ENCODE data around the gene PTH1R.

The PTH1R gene

DNA sequence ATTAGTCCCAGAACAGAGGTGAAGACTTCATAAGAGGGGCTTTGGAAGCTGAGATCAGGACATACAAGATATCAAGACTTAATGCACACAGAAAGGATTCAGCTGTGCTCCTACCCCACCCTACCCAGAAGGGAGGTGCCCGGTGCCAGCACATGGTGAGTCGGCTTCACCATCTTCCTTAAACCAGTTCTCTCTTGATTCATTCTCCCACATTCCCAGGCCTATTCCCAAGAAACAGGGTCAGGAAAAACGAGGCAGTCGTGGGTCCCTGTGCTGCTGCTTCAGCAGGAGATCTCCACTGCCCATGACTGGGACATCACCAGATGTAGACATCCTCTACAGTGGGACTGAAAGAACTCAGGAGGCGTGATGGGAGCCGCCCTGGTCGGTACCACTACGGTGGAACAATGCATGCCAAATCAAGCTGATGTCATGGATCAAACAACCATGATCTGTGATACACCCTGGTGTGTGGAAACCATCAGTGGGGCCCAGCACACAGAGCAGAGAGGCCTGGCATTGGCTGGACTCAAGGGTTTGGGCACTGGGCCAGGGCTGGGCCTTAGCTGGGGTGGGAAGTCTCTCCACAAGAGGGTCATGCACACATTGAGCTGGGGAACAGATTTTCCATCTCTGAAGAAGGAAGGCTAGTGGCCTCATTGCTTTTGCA, 57.1 kb downstream of the PTH1R start:
- DNase-seq (ENCODE audit: low read depth), result peak; percentile 41
- TF ChIP-seq, protein P1, sequence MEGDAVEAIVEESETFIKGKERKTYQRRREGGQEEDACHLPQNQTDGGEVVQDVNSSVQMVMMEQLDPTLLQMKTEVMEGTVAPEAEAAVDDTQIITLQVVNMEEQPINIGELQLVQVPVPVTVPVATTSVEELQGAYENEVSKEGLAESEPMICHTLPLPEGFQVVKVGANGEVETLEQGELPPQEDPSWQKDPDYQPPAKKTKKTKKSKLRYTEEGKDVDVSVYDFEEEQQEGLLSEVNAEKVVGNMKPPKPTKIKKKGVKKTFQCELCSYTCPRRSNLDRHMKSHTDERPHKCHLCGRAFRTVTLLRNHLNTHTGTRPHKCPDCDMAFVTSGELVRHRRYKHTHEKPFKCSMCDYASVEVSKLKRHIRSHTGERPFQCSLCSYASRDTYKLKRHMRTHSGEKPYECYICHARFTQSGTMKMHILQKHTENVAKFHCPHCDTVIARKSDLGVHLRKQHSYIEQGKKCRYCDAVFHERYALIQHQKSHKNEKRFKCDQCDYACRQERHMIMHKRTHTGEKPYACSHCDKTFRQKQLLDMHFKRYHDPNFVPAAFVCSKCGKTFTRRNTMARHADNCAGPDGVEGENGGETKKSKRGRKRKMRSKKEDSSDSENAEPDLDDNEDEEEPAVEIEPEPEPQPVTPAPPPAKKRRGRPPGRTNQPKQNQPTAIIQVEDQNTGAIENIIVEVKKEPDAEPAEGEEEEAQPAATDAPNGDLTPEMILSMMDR (conservative IDR thresholded peaks at IDR 0.05; ENCODE audit: low read depth, low read length), result no peak
- H3K4me3 ChIP-seq (ENCODE audit: low read depth, low read length), result no peak overlapping the region

DNA sequence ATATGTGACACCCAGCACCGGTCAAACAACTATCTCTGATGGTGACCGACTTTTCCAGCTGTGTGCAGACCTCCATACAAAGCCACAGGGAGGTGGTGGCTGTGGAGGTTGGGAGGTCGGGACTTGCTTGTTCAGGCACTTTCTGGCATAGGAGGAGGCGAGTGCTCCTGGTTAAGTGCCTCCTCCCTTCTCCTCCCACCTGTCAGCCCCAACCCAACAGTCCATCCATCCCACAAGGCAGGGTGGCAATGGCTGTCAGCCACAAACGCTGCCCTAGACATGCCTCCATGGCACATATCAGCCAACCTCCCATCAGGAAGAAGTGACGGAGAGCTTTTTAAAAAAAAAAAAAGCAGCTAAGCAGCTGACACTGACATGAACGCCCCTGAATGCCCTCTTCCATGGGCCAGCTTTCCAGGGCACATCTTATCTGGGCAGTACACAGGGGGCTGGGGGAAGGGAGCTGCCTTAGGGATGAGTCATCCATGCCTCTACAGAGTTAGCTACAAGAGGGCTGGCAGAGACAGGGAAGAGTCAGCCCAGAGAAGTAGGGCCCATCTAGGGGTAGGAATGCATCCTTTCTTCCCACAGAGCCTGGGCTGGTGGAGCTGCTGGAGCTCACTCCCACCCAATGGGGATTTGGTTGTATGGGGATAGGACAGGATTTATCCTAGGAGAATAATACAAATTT, 57.8 kb downstream of the PTH1R start:
- TF ChIP-seq, protein P1 (conservative IDR thresholded peaks at IDR 0.05; ENCODE audit: low read depth, low read length), result peak; percentile 92
- DNase-seq (ENCODE audit: low read depth), result peak; percentile 98
- H3K4me3 ChIP-seq (ENCODE audit: low read depth, low read length), result no peak overlapping the region

DNA sequence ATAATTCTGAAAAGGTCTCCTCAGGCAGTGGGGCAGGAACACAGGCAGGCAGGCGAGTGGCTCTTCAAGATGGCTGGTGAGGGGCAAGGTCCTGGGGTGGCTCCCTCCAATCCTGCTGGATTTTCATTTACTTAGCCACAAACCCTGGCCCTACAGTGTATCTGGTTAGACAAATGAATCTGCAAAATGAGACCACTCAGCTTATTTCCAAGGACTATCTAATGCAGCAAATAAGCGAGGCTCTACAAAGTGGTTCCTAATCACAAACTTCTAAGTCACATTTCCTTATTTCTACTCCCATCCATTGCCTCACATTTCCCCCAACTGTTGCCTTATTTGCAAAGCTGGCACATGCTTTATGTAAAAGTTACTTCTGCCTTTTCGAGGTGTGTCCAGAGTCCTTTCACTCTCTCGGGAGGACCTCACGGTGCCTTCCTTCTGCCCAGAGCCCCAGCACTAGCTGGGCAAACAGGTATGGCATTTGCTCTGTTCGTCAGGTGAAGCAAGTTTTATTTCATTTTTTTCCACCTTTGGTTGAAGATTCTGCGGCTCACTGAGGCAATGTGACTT, 58.6 kb downstream of the PTH1R start:
- no peak overlapping the region for H3K4me3 ChIP-seq (ENCODE audit: low read depth, low read length)
- no peak for DNase-seq (ENCODE audit: low read depth)
- TF ChIP-seq, protein P1 (conservative IDR thresholded peaks at IDR 0.05; ENCODE audit: low read depth, low read length), result no peak

DNA sequence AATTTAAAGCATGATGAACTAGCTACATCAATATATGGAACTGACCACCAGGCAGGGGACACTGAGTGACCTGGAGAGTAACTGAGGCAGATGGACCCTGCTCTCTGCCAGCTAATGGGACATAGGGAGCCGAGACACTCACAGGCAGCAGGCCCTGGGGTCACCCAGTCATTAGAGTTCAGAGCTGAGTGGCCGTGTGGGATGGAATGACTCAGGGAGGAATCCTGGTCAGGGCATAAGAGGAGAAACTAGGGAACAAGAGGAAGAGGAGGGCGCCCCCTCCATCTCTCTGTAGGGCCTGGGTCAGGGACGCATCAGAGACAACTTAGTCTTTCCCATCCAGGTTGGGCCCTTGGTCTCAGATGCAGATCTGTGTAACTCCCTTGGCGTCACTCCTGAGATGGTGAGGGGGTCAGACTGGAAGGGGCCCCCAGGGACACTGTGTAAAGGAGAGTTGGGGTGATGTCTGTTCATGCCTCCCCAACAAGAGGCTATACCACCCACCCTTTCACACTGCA, 59.3 kb downstream of the PTH1R start:
- DNase-seq (ENCODE audit: low read depth), result no peak
- no peak overlapping the region for H3K4me3 ChIP-seq (ENCODE audit: low read depth, low read length)
- TF ChIP-seq, protein P1 (conservative IDR thresholded peaks at IDR 0.05; ENCODE audit: low read depth, low read length), result no peak

DNA sequence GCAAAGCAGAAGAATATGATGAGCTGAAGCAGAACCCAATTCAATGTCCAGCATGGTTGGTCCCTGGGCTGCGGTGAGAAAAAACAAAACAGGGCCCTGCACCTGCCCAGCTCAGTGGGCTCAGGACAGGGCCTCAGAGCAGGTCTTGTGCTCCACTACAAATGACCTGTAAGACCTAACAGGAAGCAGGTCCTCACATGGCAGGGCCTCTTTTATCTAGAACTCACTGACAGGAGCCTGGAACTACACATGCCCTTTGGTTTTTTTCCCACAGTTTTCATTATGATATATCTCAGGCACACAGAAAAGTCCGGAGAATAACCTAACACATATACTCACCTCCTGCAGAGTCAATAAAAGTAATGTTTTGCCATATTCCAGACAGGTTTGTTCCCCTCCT, 60.6 kb downstream of the PTH1R start:
- DNase-seq (ENCODE audit: low read depth), result no peak
- no peak overlapping the region for H3K4me3 ChIP-seq (ENCODE audit: low read depth, low read length)

DNA sequence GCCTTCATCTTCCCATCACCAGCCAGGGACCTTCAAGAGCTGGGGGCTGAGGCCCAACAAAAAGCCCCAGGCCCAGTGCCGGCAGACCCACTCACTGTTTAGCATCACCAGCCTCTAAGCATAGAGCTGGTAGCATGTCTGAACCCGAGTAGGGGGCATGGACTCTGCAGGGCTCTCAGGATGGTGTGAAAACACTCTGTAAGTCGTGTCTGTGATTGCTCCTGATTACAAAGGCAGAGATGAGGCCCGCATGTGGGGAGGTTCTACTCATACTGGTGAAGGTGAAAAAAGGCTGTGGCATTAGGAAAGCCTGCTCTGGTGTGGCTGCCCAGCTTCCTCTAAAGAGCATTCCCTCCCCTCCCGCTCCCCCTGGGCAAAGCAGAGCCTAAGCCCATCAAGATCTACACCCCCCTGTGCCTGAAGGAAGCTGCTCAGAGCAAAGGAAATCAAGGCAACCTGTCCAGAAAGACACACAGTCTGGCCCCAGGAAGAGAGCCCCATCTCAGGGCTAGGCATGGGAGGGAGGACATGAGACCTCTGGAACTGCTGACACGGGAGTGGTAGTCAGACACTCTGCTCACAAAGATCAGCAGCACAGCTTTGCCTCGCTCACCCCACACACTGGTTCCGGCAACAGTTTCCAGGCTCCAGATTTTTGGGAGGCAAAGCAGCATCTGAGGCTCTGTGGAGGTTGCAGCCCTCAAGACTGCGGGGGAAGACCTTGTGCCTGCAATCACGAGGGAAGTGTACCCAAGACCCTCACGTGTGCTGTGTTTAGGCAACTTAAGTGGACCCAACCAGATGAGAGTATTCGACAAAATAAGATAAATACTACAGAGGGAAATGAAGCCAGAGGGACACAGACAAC, 62.3 kb downstream of the PTH1R start:
- no peak for DNase-seq (ENCODE audit: low read depth)
- no peak overlapping the region for H3K4me3 ChIP-seq (ENCODE audit: low read depth, low read length)
- TF ChIP-seq, protein P1 (conservative IDR thresholded peaks at IDR 0.05; ENCODE audit: low read depth, low read length), result no peak

More for the DNA sequence above, 60.6 kb downstream of the PTH1R start:
- TF ChIP-seq, protein P1 (conservative IDR thresholded peaks at IDR 0.05; ENCODE audit: low read depth, low read length), result no peak

Data from choroid plexus epithelial cell (primary cell).